A549 (cell line): ENCODE data around the gene CRBN. TPM values are rescaled to one million over a fixed set of nuclear protein-coding genes. Genes with fewer than 3 reads are reported as not detected.

Experiments used
- ATAC-seq, 2 experiments: fragments of 200-7000 bp in 1 of 2; fragments of >200 bp in 1 of 2; cut with Nextera tagmentation in 1 of 2; cut with Tn5 transposase in 1 of 2; 3 replicates each; pipeline versions ENCODE4 v1.8.0 to v1.9.1; 2018 to 2020; ENCODE audit warnings: mild to moderate bottlenecking in 1 of 2, moderate library complexity in 1 of 2
- CTCF ChIA-PET: fragments of 300-600 bp; sonication (Branson Sonifier 250); formaldehyde crosslinking; extraction: SDS; loops from one replicate; lab custom pipeline; 2021; ENCODE audit warnings: antibody characterized with exemption, inconsistent platforms; lab: Yijun Ruan, JAX
- POLR2A ChIA-PET: fragments of 350-600 bp; formaldehyde crosslinking; extraction: SDS; loops from one replicate; lab custom pipeline; 2021; ENCODE audit warnings: antibody characterized with exemption, inconsistent platforms; lab: Yijun Ruan, JAX
- DNase-seq, 2 experiments: peaks; one replicate each; pipeline versions ENCODE4 v3.0.0 to v3.0.0-alpha.2; 2011 to 2016; ENCODE audit warnings: low read depth in 1 of 2, low spot score in 1 of 2
- FAIRE-seq: peaks from 2 replicates; lab custom pipeline; 2011; peaks lifted over from hg19 to GRCh38; lab: Jason Lieb, UNC
- H3K27ac ChIP-seq, 2 experiments: fragments of >200 bp; sonication (Bioruptor Twin); formaldehyde crosslinking; 3 replicates each; pipeline ENCODE4 v1.5.1; 2016 to 2017
- H3K4me1 ChIP-seq: fragments of >200 bp; sonication (Bioruptor Twin); formaldehyde crosslinking; 3 replicates; pipeline ENCODE4 v1.6.1; 2016
- H3K4me2 ChIP-seq: fragments of >200 bp; sonication (Bioruptor Twin); formaldehyde crosslinking; 3 replicates; pipeline ENCODE4 v1.6.1; 2016
- H3K4me3 ChIP-seq: fragments of >200 bp; sonication (Bioruptor Twin); formaldehyde crosslinking; 3 replicates; pipeline ENCODE4 v1.5.1; 2016
- H3K9me3 ChIP-seq: fragments of >200 bp; sonication (Bioruptor Twin); formaldehyde crosslinking; 3 replicates; pipeline ENCODE4 v1.6.1; 2016
- BHLHE40 ChIP-seq: IDR thresholded peaks from 2 replicates; pipeline ENCODE4 v1.6.1; 2012; ENCODE audit warnings: low read depth, low read length, inconsistent platforms
- CBX2 ChIP-seq: fragments of 200-600 bp; sonication (generic); IDR thresholded peaks from 2 replicates; pipeline ENCODE4 v1.6.1; 2016; ENCODE audit warnings: low read depth, mild to moderate bottlenecking, borderline replicate concordance
- CBX8 ChIP-seq: fragments of 200-600 bp; sonication (generic); IDR thresholded peaks from 2 replicates; pipeline ENCODE4 v1.6.1; 2016
- EHF ChIP-seq: fragments of 250-450 bp; sonication (Bioruptor Pico); IDR thresholded peaks from 2 replicates; pipeline ENCODE4 v1.5.0; 2020; ENCODE audit warnings: mild to moderate bottlenecking
- EP300 ChIP-seq, 2 experiments: fragments of >200 bp; sonication (Bioruptor Twin); formaldehyde crosslinking; IDR thresholded peaks; 2 replicates in 1 of 2; 3 replicates in 1 of 2; pipeline ENCODE4 v1.6.1; 2016 to 2017
- FOSL2 ChIP-seq, 2 experiments: fragments of 450-650 bp in 1 of 2; fragments of >200 bp in 1 of 2; sonication (Bioruptor Twin) in 1 of 2; formaldehyde crosslinking; IDR thresholded peaks; 2 replicates each; pipeline versions ENCODE4 v1.5.0 to v1.6.1; 2016 to 2020; ENCODE audit warnings: mild to moderate bottlenecking in 1 of 2, moderate library complexity in 1 of 2
- HOXA7 ChIP-seq: fragments of 250-450 bp; sonication (Bioruptor Pico); IDR thresholded peaks from 2 replicates; pipeline ENCODE4 v1.5.0; 2020; ENCODE audit warnings: mild to moderate bottlenecking, moderate library complexity
- JUN ChIP-seq, 2 experiments: fragments of >200 bp; sonication (Bioruptor Twin); formaldehyde crosslinking; IDR thresholded peaks; 2 replicates in 1 of 2; 3 replicates in 1 of 2; pipeline ENCODE4 v1.6.1; 2016 to 2017
- MAFK ChIP-seq: fragments of 450-650 bp; IDR thresholded peaks from 2 replicates; pipeline ENCODE4 v1.6.1; 2014; ENCODE audit not compliant: partially characterized antibody
- MAX ChIP-seq: IDR thresholded peaks from 2 replicates; pipeline ENCODE4 v1.6.1; 2012
- MYC ChIP-seq: IDR thresholded peaks from 2 replicates; pipeline ENCODE4 v1.6.1; 2012; ENCODE audit warnings: mild to moderate bottlenecking, inconsistent platforms, low read length, improper control_type of control experiment, borderline replicate concordance
- POLR2AphosphoS2 ChIP-seq: conservative IDR thresholded peaks from 2 replicates; pipeline ENCODE4 v1.6.1; 2012; ENCODE audit warnings: low read length, improper control_type of control experiment, inconsistent platforms
- RARB ChIP-seq: fragments of 250-450 bp; sonication (Bioruptor Pico); IDR thresholded peaks from 2 replicates; pipeline ENCODE4 v1.8.0; 2021; ENCODE audit warnings: mild to moderate bottlenecking, moderate library complexity
- RCOR1 ChIP-seq: fragments of 150-350 bp; IDR thresholded peaks from 2 replicates; pipeline ENCODE4 v1.6.1; 2014; ENCODE audit warnings: antibody characterized with exemption, low read length, low read depth
- SMC3 ChIP-seq: fragments of >200 bp; sonication (Bioruptor Twin); formaldehyde crosslinking; IDR thresholded peaks from 3 replicates; pipeline ENCODE4 v1.6.1; 2018; ENCODE audit warnings: inconsistent platforms
- ZC3H11A ChIP-seq: fragments of 450-650 bp; IDR thresholded peaks from 2 replicates; pipeline ENCODE4 v1.6.1; 2014; ENCODE audit warnings: antibody characterized with exemption, mild to moderate bottlenecking
- ZNF302 ChIP-seq: fragments of 250-450 bp; sonication (Bioruptor Pico); IDR thresholded peaks from 2 replicates; pipeline ENCODE4 v1.9.0; 2021; ENCODE audit warnings: inconsistent platforms, mild to moderate bottlenecking, moderate library complexity
- WGBS: methylation state at CpG from one replicate; pipeline ENCODE4 v1.1.6; 2017; ENCODE audit errors: missing lambda C conversion rate; 5-methylcytosine and 5-hydroxymethylcytosine counted together
- polyA plus RNA-seq, 4 experiments: library from polyadenylated mRNA; depleted of rRNA in 3 of 4; stranded (reverse); fragments of >200 nt; fragmentation: RNase III in 1 of 4; extraction: RNeasy Plus Mini Kit Qiagen cat#74134 plus additional on column Dnase treatment in 1 of 4; gene quantifications; 2 replicates in 3 of 4; 3 replicates in 1 of 4; pipeline ENCODE4 v1.2.3, GENCODE V29; 2011 to 2017

CRBN gene
- polyA plus RNA-seq, 2 of the 4 experiments (the other 2 are of a cell fraction) = 21.8 to 41.0 TPM

- TF ChIP-seq POLR2AphosphoS2 (peak; percentile 11; the same call in 1 of the 2 replicates), ZC3H11A (no peak)
- TF ChIP-seq, all 56 proteins: peak for 1
- no peak for DNase-seq
- no peaks in the 10 kb centered on the region for H3K4me1 ChIP-seq
- no peaks in the 10 kb centered on the region for H3K9me3 ChIP-seq
- H3K4me2 ChIP-seq = no peak overlapping the region
- ChIA-PET POLR2A (no interaction called here), CTCF (interaction anchor here (0.6 to 1.8 kb wide), 3 partner anchors 13 to 811 kb away, joined by 3 to 9 read pairs (median 5); no protein-coding TSS in a partner anchor)
- no peak overlapping the region for H3K27ac ChIP-seq
- ATAC-seq = peak; percentile 39 to 50; a peak in 4 of 6 replicates
- FAIRE-seq = no peak
- WGBS = 95% methylated on average over 8 of the region's 8 CpGs
- no peak overlapping the region for H3K4me3 ChIP-seq
Observed at GRCh38 chr3:3157484-3157883, 22.0 kb downstream of the CRBN start.

- Histone ChIP-seq H3K4me1 (peaks cover 8% of the 10 kb centered on the region; the same call in 2 of the 3 replicates), H3K27ac (no peak overlapping the region), H3K9me3 (no peaks in the 10 kb centered on the region), H3K4me2 (no peak overlapping the region), H3K4me3 (no peak overlapping the region)
- DNase-seq = no peak
- FAIRE-seq = no peak
- ATAC-seq = peak; percentile 26 to 38; a peak in 2 of 6 replicates
- TF ChIP-seq JUN (IDR thresholded peaks at IDR 0.05) (0 out of 5 replicates have a peak, but pooled peaks of 1 of the 2 experiments have one; percentile 20), FOSL2 (IDR thresholded peaks at IDR 0.05) (no peak), FOSL2 (CRISPR knock-in tag; IDR thresholded peaks at IDR 0.05) (no peak), HOXA7 (no peak), MAFK (no peak), BHLHE40 (no peak)
- ChIA-PET CTCF (interaction anchor here (1.4 kb wide), 1 partner anchor 16 kb away, joined by 5 read pairs; no protein-coding TSS in a partner anchor), POLR2A (no interaction called here)
- 95% methylated on average over 5 of the region's 5 CpGs for WGBS
Observed at GRCh38 chr3:3154879-3155610, 24.4 kb downstream of the CRBN start.

GRCh38 chr3:3151513-3151912, 28.0 kb downstream of the CRBN start:
- DNase-seq = no peak
- ATAC-seq = no peak
- TF ChIP-seq EP300 (IDR thresholded peaks at IDR 0.05) (no peak), RARB (no peak), ZNF302 (CRISPR knock-in tag) (no peak), CBX2 (no peak)
- no peak overlapping the region for H3K4me3 ChIP-seq
- ChIA-PET CTCF (interaction anchor here (0.6 to 1.5 kb wide), 2 partner anchors 18 to 604 kb away, joined by 3 read pairs; no protein-coding TSS in a partner anchor), POLR2A (interaction anchor here (1.2 kb wide), 1 partner anchor 26 kb away, joined by 3 read pairs; no protein-coding TSS in a partner anchor)
- H3K4me1 ChIP-seq = peaks cover 9% of the 10 kb centered on the region; the same call in 2 of the 3 replicates
- H3K9me3 ChIP-seq = no peaks in the 10 kb centered on the region
- WGBS = 78% methylated on average over 1 of the region's 1 CpG
- H3K27ac ChIP-seq = no peak overlapping the region
- H3K4me2 ChIP-seq = no peak overlapping the region
- no peak for FAIRE-seq

DNA sequence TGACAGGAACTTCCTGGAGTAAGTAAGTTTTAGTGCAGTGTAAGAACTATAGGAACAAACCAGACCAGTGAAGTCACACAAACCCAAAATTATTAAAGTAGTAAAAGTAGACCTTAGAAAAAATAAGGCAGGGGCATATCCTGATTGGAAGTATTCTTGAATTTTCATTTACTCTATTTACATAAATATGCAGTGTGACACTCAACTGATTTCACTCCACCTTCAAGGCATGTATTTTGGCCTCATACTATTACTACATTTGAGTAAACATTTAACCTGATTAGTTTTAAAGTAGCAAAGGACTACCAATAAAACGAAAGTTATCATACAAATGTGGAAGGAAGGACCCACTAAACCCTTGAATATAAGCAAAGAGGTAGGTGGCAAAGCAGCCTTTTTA, 29.9 kb downstream of the CRBN start:
- ATAC-seq (no peak), FAIRE-seq (no peak), DNase-seq (no peak)
- 93% methylated on average over 1 of the region's 1 CpG for WGBS
- TF ChIP-seq JUN (IDR thresholded peaks at IDR 0.05) (no peak), ZC3H11A (no peak), SMC3 (no peak), EHF (CRISPR knock-in tag) (no peak), MAX (no peak), CBX8 (no peak), RCOR1 (no peak)
- Histone ChIP-seq H3K4me2 (no peak overlapping the region), H3K9me3 (no peaks in the 10 kb centered on the region), H3K4me1 (peaks cover 9% of the 10 kb centered on the region; the same call in 2 of the 3 replicates), H3K27ac (no peak overlapping the region), H3K4me3 (no peak overlapping the region)
- ChIA-PET CTCF (interaction anchor here (0.9 kb wide), 1 partner anchor 29 kb away, joined by 4 read pairs; no protein-coding TSS in a partner anchor), POLR2A (no interaction called here)

- ChIA-PET POLR2A (no interaction called here), CTCF (interaction anchor here (1.6 kb wide), 1 partner anchor 13 kb away, joined by 5 read pairs; no protein-coding TSS in a partner anchor)
- FAIRE-seq (no peak), ATAC-seq (no peak)
- 96% methylated on average over 8 of the region's 8 CpGs for WGBS
- Histone ChIP-seq H3K9me3 (no peaks in the 10 kb centered on the region), H3K4me1 (peaks cover 9% of the 10 kb centered on the region; the same call in 2 of the 3 replicates), H3K27ac (no peak overlapping the region), H3K4me3 (no peak overlapping the region)
- TF ChIP-seq CBX2 (no peak), MAFK (no peak), MYC (no peak)
- TF ChIP-seq, all 56 proteins: peak for 0
- DNase-seq = no peak
- no peak overlapping the region for H3K4me2 ChIP-seq
Observed at GRCh38 chr3:3145831-3146230, 33.7 kb downstream of the CRBN start.
